Muscle of back (tissue), 11 donors: ENCODE data around the gene STRN4. TPM values are rescaled to one million over a fixed set of nuclear protein-coding genes. Genes with fewer than 3 reads are reported as not detected.
"Not testable (repeated sequence)": the region's sequence is repeated elsewhere in the genome, so short reads cannot be mapped to it uniquely, and the experiment has no call there.

Experiments
- DNase-seq, 3 donors: peaks; one replicate each; pipeline versions ENCODE4 v3.0.0 to v3.0.0-alpha.2; 2013
- polyA plus RNA-seq, 10 donors: library from polyadenylated mRNA; unstranded; fragments of 120-200 nt; gene quantifications; one replicate each; pipeline ENCODE4 v1.2.1, GENCODE V29; 2013; ENCODE audit not compliant: insufficient read length in 10 of 10

The STRN4 gene
- polyA plus RNA-seq, 10 donors, result 39.6 to 61.4 (median 45.5) TPM

DNA sequence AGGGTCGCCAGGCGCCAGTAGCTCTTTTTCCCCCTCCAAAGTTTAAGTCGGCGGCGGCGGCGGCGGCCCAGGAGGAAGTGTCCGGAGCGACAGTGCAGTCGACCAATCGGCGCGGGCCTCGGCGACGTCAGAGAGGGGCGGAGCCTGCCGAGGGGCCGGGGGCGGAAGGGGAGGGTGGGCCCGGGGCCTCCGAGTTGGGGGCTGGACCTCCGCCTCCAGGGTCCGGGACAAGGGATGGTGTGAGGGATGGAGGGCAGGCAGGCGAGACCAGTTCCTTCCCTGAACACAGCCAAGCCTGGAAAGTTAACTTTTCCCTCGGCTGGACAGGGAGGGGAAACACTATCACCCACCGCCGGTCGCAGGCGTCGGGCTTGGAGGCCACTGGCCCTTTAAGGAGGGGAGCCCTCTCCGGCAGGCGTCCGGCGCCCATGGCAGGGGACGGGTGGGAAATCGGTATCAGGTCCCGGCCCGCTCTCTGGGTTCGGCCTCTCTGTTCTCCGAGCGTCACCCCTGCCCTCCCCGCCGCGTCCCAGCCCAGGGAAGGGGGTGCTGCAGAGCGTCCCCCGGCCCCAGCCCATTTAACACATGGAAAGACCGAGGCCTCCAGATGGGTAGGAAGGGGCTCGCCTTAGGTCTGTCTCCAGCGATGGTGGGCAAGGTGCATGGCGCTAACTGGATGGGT lies 29.1 kb downstream of the STRN4 start, which contains the start of gene PRKD2:
Gene PRKD2 (minus strand): TSS at position 81 of the 682 bp plus-strand sequence. CDS start 744 bp downstream, outside the sequence.
- DNase-seq, result peak; percentile 86 to 97 (median 92)

DNA sequence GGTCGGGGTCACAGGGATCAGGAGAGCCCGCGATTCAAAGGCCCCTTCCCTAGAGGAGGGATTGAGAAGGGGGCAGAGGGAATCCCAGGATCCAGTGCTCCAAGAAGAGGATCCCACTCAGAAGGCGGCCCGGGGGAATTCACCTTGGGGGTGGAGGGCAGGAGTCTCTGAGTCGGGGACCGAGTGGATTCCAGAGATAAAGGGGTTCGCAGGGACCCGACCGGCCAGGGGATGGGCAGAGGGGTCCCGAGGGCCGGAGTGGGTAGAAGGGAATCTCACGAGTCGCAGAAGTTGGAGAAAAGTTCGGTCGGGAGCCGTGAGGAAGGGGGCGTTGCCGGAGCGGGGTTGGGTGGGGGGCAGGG lies 29.6 kb downstream of the STRN4 start:
- no peak for DNase-seq

DNA sequence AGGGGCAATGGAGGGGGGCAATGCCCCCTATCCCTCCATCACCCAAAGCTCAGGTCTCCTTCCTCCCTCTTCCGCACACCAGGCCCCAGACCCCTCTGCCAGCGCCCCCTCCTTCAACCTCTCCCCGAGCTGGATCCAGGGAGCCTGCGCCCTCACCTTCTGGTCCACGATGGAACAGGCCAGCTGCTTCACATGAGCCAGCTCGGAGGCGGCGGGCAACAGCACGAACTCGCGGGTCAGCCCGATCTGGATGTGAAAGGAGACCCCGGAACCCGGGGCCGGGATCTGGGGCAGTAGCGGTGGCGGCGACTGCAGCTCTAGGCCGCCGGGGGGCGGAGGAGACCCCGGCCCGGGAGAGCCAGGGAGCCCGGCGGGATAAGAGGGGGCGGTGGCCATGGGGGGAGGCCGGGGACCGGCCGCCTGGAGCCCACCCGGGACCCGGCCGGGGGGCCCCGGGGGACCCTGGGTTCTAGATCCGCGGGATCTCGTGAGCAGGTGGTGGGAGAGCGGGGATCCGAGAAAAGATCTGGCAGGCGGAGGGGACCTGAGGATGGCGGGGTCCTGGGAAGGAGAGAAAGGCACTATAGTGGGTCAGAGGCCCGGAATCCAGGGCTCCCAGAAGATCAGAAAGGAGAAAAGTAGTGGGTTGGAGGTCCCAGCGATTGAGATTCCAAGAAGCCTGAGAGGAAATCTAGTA lies 30.1 kb downstream of the STRN4 start:
- peak in 1 of 3 donors; percentile 56 for DNase-seq

DNA sequence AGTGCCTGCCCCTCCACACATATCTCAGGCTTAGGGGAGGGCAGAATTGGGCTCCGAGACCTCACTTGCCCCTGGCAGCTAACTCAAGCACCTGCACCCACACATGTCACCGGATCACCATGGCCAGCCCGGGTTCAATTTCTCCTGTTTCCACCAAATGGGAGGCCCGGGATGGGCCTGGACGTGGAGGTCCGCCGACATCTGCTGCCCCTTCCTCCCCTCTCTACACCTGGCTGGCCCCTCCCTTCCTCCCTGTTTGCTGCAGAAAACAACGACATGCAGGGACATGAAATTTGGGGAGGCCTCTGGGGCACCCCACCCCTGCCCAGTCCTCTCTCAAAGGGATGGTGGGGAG lies 30.7 kb downstream of the STRN4 start:
- DNase-seq, result no peak

DNA sequence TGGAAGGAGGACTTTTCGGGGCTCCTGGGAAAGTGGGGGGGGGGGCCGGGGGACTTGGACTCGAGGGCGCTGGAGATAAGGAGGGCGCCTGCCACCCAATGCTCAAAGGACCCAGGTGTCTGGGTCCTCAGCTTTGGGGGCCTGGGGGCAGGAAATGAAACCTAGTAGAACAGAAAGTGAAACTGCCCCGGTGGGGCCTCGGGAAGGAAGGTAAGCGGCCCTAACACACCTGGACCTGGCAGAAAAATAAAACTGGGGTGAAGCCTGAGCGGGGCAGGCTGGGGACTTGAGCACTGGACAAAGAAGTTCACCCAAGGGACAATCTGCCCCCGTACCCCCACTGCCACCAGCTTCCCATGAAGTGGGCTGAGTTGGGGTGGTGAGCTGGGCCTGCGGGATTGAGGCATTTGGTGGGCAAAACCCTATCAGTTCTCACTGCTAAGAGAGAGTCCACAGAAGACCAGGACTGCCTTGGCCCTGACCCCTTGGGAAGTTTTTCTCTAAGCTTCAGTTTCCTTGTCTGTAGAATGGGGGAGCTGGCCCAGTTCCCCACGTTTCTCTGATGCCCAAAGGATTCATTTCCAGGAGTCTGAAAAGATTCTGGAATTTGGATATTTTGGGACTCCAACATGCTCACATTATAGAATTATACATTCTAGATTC lies 31.7 kb downstream of the STRN4 start:
- DNase-seq, result no peak

DNA sequence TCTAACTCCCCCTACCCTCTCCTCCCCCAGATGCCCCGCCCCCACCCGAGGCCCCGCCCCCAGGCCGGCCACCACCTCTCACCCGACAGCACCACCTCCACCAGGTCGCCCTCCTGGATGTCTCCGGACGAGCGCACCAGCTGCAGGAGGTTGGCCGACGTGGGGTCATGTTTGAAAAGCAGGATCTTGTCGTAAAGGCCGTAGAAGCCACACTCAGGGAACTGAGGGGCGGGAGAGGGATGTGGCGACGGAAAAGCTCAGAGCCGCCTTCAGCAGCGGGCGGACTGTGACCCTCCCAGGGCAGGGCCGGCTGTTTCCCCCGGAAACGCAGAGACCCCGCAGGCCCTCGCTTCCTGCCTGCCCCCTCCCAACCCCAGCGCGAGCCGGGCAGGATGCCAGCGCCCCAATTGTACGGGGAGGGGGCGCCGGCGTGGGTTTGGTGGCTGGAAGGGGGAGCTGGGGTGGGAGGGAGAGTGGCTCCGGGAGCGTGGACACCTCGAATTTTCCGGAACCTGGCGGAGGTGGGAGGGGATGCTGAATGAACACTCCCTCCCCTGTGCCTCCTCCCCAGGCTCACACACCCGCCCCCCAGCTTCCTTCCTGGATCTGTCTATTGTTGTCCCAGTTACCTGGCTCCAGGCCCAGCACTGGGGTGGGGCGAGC lies 32.3 kb downstream of the STRN4 start:
- peak; percentile 81 to 96 (median 91) for DNase-seq

DNA sequence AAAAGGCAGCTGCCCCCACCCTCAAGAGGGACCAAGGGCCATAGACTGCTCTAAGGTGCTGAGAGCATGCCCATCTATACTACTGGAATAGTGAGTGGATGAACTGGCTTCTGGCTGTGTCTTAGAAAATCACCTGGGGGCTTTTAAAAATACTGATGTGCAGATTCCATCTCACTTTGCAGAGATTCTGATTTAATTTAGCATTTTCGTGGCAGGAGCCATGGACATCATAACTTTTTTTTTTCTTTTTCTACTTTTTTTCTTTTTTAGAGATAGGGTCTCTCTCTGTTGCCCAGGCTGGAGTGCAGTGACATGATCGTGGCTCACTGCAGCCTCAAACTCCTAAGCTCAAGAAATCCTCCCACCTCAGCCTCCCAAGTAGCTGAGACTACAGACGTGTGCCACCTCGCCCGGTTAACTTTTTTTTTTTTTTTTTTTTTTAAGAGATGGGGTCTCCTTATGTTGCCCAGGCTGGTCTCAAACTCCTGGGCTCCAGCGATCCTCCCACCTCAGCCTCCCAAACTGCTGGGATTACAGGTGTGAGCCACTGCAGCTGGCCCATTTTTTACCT lies 33.4 kb downstream of the STRN4 start:
- DNase-seq, result not testable (repeated sequence)

DNA sequence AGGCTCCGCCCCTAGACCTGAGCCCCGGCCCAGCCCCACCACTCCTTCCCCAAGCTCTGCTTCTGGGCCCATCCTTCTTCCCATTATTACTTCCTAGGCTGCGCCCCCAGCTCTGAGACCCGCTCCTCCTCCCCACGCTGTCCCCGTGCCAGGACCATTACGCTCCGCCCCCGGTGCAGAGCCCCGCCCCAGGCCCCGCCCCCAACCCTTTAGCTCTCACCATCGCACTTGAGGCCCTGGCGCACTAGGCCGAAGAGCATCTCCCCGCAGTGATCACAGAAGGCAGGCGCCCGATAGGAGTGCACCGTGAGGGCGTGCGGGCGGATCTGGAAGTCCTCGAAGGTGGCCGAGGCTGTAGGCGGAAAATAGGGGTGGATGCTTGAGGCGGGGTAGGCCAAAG lies 35.6 kb downstream of the STRN4 start:
- no peak for DNase-seq

DNA sequence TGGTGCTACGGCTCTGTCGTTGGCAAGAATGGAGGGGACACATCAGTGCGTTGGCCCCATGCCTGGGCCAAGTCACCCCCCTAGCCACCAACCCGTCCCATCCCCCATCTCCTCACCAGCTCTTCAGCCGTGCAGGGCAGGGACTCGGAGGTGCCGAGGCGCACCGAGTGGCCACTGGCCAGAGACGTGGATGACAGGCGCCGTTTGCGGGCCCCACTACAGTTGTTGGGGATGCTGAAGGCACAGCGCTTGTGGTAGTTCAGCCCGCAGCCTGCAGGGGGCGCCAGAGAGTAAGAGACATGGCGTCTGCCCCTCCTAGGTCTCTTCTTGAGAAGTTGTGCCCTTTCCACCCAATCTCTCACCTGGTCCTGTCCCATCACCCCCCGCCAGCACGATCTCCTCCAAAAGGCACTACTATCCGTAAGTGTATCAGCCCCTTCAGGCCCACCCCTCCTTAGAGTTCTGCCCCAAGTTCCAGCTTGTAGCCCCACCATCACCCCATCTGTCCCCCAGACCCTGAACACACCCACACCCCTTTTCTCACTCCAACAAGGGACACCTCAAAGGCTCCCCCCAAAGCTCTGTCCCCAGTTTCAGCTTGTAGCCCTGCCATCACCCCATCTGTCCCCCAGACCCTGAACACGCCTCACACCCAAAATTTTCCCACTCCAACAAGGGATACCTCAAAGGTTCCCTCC lies 41.7 kb downstream of the STRN4 start:
- DNase-seq, result peak in 1 of 3 donors; percentile 66

DNA sequence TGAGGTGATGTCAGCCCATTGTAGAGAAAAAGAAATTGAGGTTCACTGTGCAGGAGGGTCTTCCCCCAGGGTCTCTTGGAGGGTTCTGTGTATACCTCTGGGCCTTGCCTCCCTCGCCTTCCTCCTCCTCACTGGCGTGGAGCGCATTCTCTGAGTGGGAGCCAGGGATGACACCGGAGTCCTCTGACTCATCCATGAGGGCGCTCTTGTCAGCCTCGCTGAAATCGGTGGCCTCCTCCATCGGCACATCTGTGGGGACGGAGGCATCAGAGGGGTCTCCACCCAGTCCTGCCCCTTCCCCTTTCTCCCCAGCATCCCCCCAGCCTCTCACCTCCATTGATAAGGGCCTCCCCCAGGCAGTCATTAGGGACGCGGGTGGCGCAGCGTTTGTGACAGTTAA lies 45.5 kb downstream of the STRN4 start:
- no peak for DNase-seq

DNA sequence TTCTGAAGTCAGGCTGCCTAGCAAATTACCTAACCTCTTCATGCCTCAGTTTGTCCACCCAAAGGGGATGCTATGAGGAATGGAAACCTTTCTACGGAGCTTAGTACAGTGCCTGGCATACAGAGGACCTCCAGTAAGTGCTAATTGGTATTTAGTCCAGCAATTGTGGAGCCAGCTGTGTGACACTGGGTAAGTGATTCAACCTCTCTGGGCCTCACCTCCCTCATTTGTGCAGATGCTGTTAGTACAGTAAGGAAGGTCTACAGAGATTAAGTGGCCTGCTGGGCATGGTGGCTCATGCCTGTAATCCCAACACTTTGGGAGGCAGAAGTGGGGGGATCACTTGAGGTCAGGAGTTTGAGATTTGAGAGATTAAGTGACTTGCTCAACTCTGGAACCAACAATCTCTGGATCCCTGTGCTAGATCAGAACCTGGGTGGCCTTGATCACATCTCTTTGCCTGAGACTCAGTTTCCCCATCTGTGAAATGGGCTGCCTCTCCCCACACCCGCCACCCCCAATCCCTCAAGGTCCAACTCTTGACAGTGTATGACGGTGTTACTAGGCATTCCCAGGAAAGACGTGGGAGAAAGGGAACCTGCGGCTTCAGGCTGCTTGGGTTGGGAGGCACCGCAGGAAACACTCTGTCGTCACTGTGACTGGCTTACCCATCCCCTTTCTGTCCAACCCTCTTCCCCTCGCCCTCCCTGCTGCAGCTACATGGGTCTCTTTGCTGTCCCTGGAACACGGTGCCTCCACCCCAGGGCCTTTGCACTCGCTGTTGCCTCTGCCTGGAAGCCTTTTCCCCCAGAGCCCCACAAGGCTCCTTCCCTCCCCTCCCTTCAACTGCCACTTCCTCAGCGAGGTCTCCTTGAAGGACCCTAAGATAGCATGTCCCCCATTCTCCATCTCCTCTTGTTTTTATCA lies 47.6 kb downstream of the STRN4 start:
- no peak for DNase-seq

DNA sequence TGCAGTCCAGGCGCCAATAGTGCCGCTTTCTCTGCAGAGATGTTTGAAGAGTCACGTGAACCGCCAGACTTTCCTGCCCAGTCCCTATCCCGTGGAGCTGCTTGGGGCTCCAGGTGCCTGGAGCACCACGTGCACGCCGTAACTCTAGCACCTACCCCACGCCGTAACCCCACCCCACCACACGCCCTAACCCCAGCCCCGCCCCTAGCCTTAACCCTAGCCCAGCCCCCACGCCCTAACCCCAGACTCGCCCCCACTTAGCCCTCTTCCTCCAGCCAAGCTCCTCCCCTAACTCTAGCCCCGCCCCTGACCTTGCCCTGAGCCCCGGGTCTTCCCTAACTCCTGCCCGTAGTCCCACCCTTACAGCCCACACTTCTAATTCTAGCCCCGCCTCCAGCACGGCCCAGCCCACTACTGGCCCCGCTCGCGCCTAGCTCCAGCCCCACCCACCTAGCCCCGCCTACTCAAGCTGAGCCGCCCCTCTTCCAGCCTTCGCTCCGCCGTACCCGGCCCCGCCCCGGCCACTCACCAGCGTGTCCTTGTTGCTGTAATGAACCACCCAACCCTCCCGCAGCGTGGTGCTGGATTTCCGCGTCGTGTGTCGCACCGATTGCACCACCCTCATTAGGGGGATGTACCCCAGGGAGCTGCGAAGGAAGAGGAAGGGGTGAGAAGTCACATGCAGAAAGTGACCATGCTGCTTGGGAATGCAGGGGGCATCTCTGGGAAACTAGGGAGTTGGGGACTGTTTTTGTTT lies 48.9 kb downstream of the STRN4 start:
- DNase-seq, result peak; percentile 63 to 88 (median 70)

DNA sequence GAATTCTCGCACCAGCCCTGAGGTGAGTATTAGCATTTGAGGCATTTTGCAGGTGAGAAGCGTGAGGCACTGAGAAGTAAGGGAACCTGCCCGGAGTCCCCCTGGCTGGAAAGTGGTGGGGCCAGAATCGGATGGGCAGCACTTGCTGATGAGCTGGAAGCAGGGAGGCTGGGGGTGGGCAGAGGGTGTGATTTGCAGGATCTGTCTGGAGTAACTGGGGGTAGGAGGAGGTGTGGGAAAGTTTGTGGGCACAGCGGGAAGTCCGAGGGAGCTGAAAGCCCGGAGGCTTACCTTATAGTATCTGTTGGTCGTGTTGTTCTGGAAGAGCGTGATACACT lies 49.4 kb downstream of the STRN4 start:
- no peak for DNase-seq

DNA sequence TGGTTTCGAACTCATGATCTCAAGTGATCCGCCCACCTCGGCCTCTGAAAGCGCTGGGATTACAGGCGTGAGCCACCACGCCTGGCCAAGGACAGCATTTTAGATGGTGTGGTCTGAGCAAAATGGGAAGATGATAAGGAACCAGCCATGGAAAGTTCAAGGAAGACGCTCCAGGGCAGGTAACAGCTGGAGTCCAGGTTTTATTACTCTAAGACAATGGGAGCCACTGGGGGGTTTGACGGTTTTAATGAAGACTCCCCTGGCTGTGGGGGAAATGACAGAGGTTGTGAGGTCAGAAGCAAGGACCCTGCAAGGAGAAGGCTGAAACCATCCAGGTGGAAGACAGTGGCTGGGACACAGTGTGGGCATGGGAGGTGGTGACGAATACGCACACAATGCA lies 50.2 kb downstream of the STRN4 start:
- no peak for DNase-seq

DNA sequence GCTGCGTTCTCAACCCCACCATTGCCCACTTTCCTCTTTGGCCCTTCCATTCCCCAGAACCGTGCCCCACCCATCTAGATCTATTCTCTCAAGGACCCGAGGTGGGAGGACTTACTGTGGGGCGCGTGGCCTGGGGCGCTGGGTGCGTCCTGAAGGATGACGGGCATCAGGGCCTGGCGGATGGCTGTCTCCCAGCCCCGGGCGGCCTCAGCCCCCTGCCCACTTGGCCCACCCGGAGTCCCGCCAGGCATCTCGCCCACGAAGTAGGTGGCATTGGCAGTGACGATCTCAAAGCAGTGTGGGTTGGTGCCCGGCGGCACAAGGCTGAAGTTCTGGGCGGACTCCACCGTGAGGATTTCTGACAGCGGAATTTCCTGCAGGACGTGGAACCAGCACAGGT lies 52.5 kb downstream of the STRN4 start:
- DNase-seq, result no peak

DNA sequence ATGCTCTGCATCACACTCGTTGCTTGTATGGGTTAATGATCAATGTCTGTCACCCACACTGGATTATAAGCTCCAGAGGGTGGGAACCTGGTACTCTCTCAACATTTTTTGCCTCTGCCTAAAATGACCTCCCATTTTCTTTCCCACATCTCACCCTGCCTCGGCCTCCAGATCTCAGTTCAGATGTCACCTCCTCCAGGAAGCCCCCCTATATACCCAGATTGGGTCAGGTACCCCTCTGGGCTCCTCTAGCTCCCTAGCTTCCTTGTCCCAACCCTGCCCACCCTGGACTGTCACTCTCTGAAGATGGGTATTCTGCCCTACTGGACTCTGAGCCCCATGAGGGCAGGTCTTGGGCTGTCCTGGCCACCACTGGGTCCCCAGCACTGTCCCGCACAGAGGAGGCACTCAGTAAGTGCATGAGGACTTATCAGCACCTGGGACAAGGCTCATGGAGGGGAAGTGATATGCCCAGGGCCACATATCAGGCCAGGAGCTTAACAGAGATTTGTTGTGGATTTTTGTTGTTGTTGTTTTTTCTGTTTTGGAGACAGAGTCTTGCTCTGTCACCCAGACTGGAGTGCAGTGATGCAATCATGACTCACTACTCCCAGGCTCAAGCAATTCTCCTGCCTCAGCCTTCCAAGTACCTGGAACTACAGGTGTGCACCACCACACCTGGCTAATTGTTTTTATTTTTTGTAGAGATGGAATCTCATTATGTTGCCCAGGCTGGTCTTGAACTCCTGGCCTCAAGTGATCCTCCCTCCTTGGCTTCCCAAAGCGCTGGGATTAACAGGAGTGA lies 53.1 kb downstream of the STRN4 start:
- DNase-seq, result no peak

DNA sequence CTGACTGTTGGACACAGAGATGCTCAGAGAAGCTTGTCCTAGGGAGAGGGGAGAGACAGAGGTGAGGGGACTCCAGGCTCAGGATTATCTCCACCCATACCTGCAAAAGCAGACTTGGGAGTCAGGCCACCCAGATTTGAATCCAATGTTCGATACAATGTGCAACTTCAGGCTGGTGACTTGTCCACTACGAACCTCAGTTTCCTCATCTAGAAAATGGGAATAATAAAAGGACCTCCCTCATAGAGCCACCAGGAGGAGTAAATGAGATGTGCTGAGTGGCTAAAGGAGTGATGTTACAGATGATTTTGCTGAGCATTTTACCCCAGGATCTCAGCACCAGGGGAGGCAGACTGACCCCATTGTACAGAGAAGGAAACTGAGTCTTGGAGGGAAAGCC lies 54.3 kb downstream of the STRN4 start:
- DNase-seq, result no peak

DNA sequence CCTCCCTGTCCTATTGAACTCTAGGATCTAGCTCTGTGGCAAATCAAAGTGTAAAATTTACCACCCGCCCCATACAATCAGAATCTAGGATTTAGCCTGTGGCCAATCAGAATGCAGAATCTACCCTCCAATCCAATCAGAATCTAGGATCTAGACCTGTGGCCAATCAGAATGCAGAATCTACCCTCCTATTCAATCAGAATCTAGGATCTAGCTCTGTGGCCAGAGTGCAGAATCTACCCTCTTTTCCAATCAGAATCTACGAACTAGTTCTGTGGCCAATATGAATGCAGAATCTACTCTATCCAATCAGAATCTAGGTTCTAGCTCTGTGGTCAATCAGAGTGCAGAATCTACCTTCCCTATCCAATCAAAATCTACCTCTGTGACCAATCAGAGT lies 55.1 kb downstream of the STRN4 start:
- DNase-seq, result no peak

DNA sequence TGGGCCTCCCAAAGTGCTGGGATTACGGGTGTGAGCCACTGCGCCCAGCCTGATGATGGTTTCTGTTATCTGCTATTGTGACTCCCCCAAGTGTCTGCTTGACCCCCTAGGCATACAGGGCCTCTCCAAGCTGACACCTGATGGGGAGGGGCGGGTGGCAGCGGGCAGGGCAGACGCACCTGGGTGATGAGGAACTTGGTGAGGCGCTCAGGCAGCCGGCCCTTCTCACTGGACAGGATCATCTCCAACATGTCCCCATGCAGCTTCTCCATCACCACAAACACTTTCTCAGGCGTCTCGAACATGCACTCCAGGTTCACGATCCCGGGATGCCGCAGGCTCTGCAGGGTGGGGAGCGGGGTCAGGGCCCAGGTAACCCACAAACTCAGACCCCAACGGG lies 56.9 kb downstream of the STRN4 start:
- no peak for DNase-seq
